SK-N-SH (cell line): ENCODE data around the gene OTUB1. TPM values are rescaled to one million over a fixed set of nuclear protein-coding genes. Genes with fewer than 3 reads are reported as not detected.

Experiments
- CTCF ChIA-PET: fragments of 300-600, 350-600 bp; formaldehyde crosslinking; extraction: SDS; loops from one replicate; lab custom pipeline; 2021; lab: Yijun Ruan, JAX
- POLR2A ChIA-PET: fragments of 350-600 bp; sonication (Branson Sonifier 250); formaldehyde crosslinking; extraction: SDS; loops from one replicate; lab custom pipeline; 2020; ENCODE audit warnings: antibody characterized with exemption, inconsistent platforms; lab: Yijun Ruan, JAX
- DNase-seq: peaks from one replicate; pipeline ENCODE4 v3.0.0; 2012
- H2AFZ ChIP-seq: fragments of 200-600 bp; sonication (generic); 2 replicates; pipeline ENCODE4 v1.8.1; 2016; ENCODE audit warnings: antibody characterized with exemption, mild to moderate bottlenecking, low read depth
- H3F3A ChIP-seq: fragments of 200-600 bp; sonication (generic); replicated peaks from 2 replicates; pipeline ENCODE3; 2016; ENCODE audit warnings: antibody characterized with exemption, mild to moderate bottlenecking; ENCODE audit not compliant: insufficient read depth
- H3K27ac ChIP-seq, 2 experiments: fragments of 200-500 bp in 1 of 2; fragments of 200-600 bp in 1 of 2; sonication (Bioruptor generic) in 1 of 2; sonication (generic), shearing (Covaris generic) in 1 of 2; 2 replicates each; pipeline versions ENCODE4 v1.5.1 to v1.6.1; 2014 to 2016; ENCODE audit warnings: low read depth in 2 of 2, inconsistent platforms in 1 of 2, low read length in 1 of 2, mild to moderate bottlenecking in 1 of 2, mixed read lengths in 1 of 2
- H3K27me3 ChIP-seq: fragments of 200-600 bp; sonication (generic), shearing (Covaris generic); 2 replicates; pipeline ENCODE4 v1.6.1; 2016; ENCODE audit warnings: mixed run types; ENCODE audit not compliant: insufficient read depth
- H3K36me3 ChIP-seq, 2 experiments: fragments of 200-500 bp in 1 of 2; fragments of 200-600 bp in 1 of 2; sonication (Bioruptor generic) in 1 of 2; sonication (generic) in 1 of 2; replicated peaks in 1 of 2; 2 replicates each; pipeline versions ENCODE3 to v1.5.1; 2014 to 2016; ENCODE audit warnings: low read length in 1 of 2, mild to moderate bottlenecking in 1 of 2; ENCODE audit not compliant: insufficient read depth in 2 of 2, control insufficient read depth in 1 of 2
- H3K4me1 ChIP-seq, 2 experiments: fragments of 200-500 bp in 1 of 2; fragments of 200-600 bp in 1 of 2; sonication (Bioruptor generic) in 1 of 2; sonication (generic), shearing (Covaris generic) in 1 of 2; 2 replicates each; pipeline versions ENCODE4 v1.5.1 to v1.6.1; 2014 to 2016; ENCODE audit warnings: low read depth in 1 of 2, low read length in 1 of 2, mixed run types in 1 of 2; ENCODE audit not compliant: insufficient read depth in 2 of 2, control insufficient read depth in 1 of 2
- H3K4me2 ChIP-seq: fragments of 200-600 bp; sonication (generic), shearing (Covaris generic); 2 replicates; pipeline ENCODE4 v1.6.1; 2017; ENCODE audit warnings: mixed run types
- H3K4me3 ChIP-seq, 2 experiments: fragments of 200-500 bp in 1 of 2; fragments of 200-600 bp in 1 of 2; sonication (Bioruptor generic) in 1 of 2; sonication (generic), shearing (Covaris generic) in 1 of 2; 2 replicates each; pipeline versions ENCODE4 v1.5.1 to v1.8.1; 2014 to 2016; ENCODE audit warnings: low read depth in 2 of 2, inconsistent platforms in 1 of 2, low read length in 1 of 2, mild to moderate bottlenecking in 1 of 2, mixed read lengths in 1 of 2, moderate library complexity in 1 of 2
- H3K79me2 ChIP-seq: fragments of 200-600 bp; sonication (generic); 2 replicates; pipeline ENCODE4 v1.8.1; 2017; ENCODE audit warnings: mild to moderate bottlenecking; ENCODE audit not compliant: insufficient read depth
- H3K9ac ChIP-seq: fragments of 200-600 bp; sonication (generic); 2 replicates; pipeline ENCODE4 v1.6.1; 2017; ENCODE audit warnings: mixed run types
- H3K9me2 ChIP-seq: fragments of 200-600 bp; sonication (generic); 2 replicates; pipeline ENCODE4 v1.6.1; 2017; ENCODE audit warnings: mixed run types
- H3K9me3 ChIP-seq: fragments of 200-600 bp; sonication (generic); 2 replicates; pipeline ENCODE4 v1.6.1; 2017; ENCODE audit warnings: mixed run types, mild to moderate bottlenecking, moderate library complexity
- H4K20me1 ChIP-seq: fragments of 200-600 bp; sonication (generic); 2 replicates; pipeline ENCODE4 v1.6.1; 2017; ENCODE audit warnings: mild to moderate bottlenecking, mixed run types; ENCODE audit not compliant: insufficient read depth
- CHD2 ChIP-seq: fragments of 150-350 bp; IDR thresholded peaks from 2 replicates; pipeline ENCODE4 v1.6.1; 2018; ENCODE audit warnings: low read length; ENCODE audit not compliant: partially characterized antibody
- ELF1 ChIP-seq: IDR thresholded peaks from 2 replicates; pipeline ENCODE4 v1.4.0; 2012
- EZH2phosphoT487 ChIP-seq: fragments of 200-600 bp; sonication (generic); IDR thresholded peaks from 2 replicates; pipeline ENCODE4 v1.6.1; 2017; ENCODE audit warnings: low read depth, mixed run types, mild to moderate bottlenecking, antibody characterized with exemption, moderate library complexity, borderline replicate concordance
- FOSL2 ChIP-seq: IDR thresholded peaks from 2 replicates; pipeline ENCODE4 v1.4.0; 2012; ENCODE audit warnings: low read depth, mild to moderate bottlenecking, moderate library complexity, borderline replicate concordance
- FOXM1 ChIP-seq: IDR thresholded peaks from 2 replicates; pipeline ENCODE4 v1.4.0; 2012; ENCODE audit warnings: low read depth, mild to moderate bottlenecking
- MAX ChIP-seq: IDR thresholded peaks from 2 replicates; pipeline ENCODE4 v1.4.0; 2012; ENCODE audit warnings: low read depth
- MEF2A ChIP-seq: IDR thresholded peaks from 2 replicates; pipeline ENCODE4 v1.4.0; 2012; ENCODE audit warnings: low read depth, borderline replicate concordance
- NFIC ChIP-seq: IDR thresholded peaks from 2 replicates; pipeline ENCODE4 v1.4.0; 2012; ENCODE audit warnings: borderline replicate concordance
- POLR2AphosphoS5 ChIP-seq: IDR thresholded peaks from 2 replicates; pipeline ENCODE4 v1.6.1; 2012; ENCODE audit warnings: low read depth, low read length
- RCOR1 ChIP-seq: fragments of 150-350 bp; IDR thresholded peaks from 2 replicates; pipeline ENCODE4 v1.6.1; 2017; ENCODE audit warnings: antibody characterized with exemption, low read length
- REST ChIP-seq: IDR thresholded peaks from 2 replicates; pipeline ENCODE4 v1.6.1; 2012; ENCODE audit warnings: mild to moderate bottlenecking, low read depth, low read length, moderate library complexity
- RXRA ChIP-seq: IDR thresholded peaks from 2 replicates; pipeline ENCODE4 v1.4.0; 2012; ENCODE audit warnings: low read depth, mild to moderate bottlenecking, borderline replicate concordance
- SMC3 ChIP-seq: IDR thresholded peaks from 2 replicates; pipeline ENCODE4 v1.6.1; 2012; ENCODE audit warnings: low read depth, low read length, improper control_type of control experiment
- TCF12 ChIP-seq: IDR thresholded peaks from 2 replicates; pipeline ENCODE4 v1.4.0; 2012
- TEAD4 ChIP-seq: IDR thresholded peaks from 2 replicates; pipeline ENCODE4 v1.4.0; 2012; ENCODE audit warnings: mild to moderate bottlenecking, borderline replicate concordance; ENCODE audit not compliant: insufficient read depth
- WGBS: methylation state at CpG from one replicate; pipeline ENCODE4 v1.1.6; 2017; ENCODE audit warnings: low lambda C conversion rate; 5-methylcytosine and 5-hydroxymethylcytosine counted together
- polyA plus RNA-seq, 3 experiments: library from polyadenylated mRNA; depleted of rRNA; stranded (reverse); fragments of >200 nt; gene quantifications; 2 replicates each; pipeline ENCODE4 v1.2.3, GENCODE V29; 2012

The OTUB1 gene
- polyA plus RNA-seq, 1 of the 3 experiments (the other 2 are of a cell fraction) = 183 TPM

DNA sequence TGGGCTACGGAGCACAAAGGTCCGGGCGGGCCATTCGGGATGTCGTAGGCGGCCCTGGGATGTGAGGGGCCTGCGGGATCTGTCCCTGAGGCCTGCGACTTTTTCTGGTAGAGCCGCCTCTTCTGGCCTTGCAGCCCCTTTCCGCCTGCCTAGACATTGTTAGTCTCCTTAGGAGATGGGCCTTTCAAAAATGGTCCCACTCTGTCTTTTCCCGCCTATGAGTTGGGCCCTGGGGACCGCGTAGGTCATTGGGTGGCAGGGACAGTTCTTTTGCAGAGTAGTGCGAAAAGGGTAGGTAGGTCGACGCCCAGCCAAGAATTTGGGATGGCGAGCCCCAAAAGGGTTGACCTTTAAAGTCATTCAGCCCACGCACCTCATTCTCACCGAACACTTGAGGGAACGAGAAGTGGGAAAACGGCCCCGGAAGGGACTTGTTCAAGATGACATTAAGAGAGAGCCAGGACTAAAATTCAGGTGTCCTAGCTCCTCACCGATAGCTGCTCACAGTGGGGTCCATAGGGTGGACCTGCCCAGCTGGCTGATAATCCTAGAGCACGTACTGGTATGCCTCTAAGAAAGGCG lies 785 bp downstream of the OTUB1 start:
- 27% methylated on average over 17 of the region's 25 CpGs for WGBS
- no peak overlapping the region for H2AFZ ChIP-seq
- no peaks in the 10 kb centered on the region for H3K9me2 ChIP-seq
- H3K4me2 ChIP-seq = peak overlapping the region; percentile 93
- no peak for TF ChIP-seq FOXM1
- no peak for TF ChIP-seq POLR2AphosphoS5
- TF ChIP-seq SMC3 = no peak
- no peak for TF ChIP-seq RCOR1
- no peak for TF ChIP-seq RXRA
- no peak for TF ChIP-seq ELF1
- TF ChIP-seq FOSL2 = no peak
- TF ChIP-seq MEF2A = no peak
- no peak for TF ChIP-seq TCF12
- no peak for TF ChIP-seq EZH2phosphoT487
- TF ChIP-seq TEAD4 = no peak
- TF ChIP-seq NFIC = no peak
- no peak for TF ChIP-seq MAX
- TF ChIP-seq CHD2 = no peak
- peak overlapping the region; percentile 79 to 93 for H3K4me3 ChIP-seq
- H3F3A ChIP-seq = peaks cover 6% of the 10 kb centered on the region
- H4K20me1 ChIP-seq = peaks cover 16% of the 10 kb centered on the region
- H3K4me1 ChIP-seq = peaks cover 7 to 17% of the 10 kb centered on the region in 2 experiments
- H3K9ac ChIP-seq = peak overlapping the region; percentile 92
- POLR2A ChIA-PET = interaction anchor here (1.2 kb wide), 1 partner anchor 148 kb away, joined by 5 read pairs; the partner anchor contains the start of gene MARK2
- H3K9me3 ChIP-seq = no peaks in the 10 kb centered on the region
- CTCF ChIA-PET = interaction anchor here (1.2 to 2.6 kb wide), 2 partner anchors 41 to 162 kb away, joined by 4 to 9 read pairs; no protein-coding TSS in a partner anchor
- peak overlapping the region; percentile 81 to 93; a peak in 3 of 4 replicates for H3K27ac ChIP-seq
- peaks cover 66% of the 10 kb centered on the region for H3K79me2 ChIP-seq
- peaks cover 17 to 25% of the 10 kb centered on the region in 2 experiments for H3K36me3 ChIP-seq
- H3K27me3 ChIP-seq = no peaks in the 10 kb centered on the region
- DNase-seq = no peak

DNA sequence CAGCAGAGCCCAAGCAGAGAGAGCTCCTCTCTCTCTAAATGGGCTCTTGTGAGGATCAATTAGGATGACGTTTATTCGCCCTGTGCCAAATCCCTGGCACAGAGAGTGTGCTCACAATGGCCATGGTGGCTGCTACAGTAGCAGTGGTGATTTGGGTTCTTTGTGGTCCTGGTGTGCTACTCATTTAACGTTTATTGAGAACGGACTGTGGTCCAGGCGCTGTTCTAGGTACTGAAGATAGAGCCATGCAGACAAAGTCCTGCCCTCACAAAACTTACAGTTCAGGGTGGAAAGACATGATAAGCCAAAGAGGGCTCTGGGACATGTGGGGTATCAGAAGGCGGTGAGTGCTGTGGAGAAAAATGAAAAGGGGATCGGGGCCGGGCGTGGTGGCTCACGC lies 5.3 kb downstream of the OTUB1 start:
- H3K9me3 ChIP-seq = no peaks in the 10 kb centered on the region
- H3K4me1 ChIP-seq = peaks cover 7 to 10% of the 10 kb centered on the region in 2 experiments; a peak in 3 of 4 replicates
- peaks cover 25% of the 10 kb centered on the region in 2 experiments for H3K36me3 ChIP-seq
- CTCF ChIA-PET = interaction anchor here (1.0 to 2.1 kb wide), 3 partner anchors 46 to 161 kb away, joined by 4 to 9 read pairs (median 4); no protein-coding TSS in a partner anchor
- H3K27me3 ChIP-seq = no peaks in the 10 kb centered on the region
- H3K9me2 ChIP-seq = no peaks in the 10 kb centered on the region
- peak; percentile 62; the same call in 1 of the 2 replicates for TF ChIP-seq REST
- TF ChIP-seq RXRA = no peak
- TF ChIP-seq POLR2AphosphoS5 = no peak
- H3K27ac ChIP-seq = no peak overlapping the region; a peak in 1 of 4 replicates
- H3K4me2 ChIP-seq = no peak overlapping the region
- peaks cover 58% of the 10 kb centered on the region for H3K79me2 ChIP-seq
- H3K4me3 ChIP-seq = no peak overlapping the region
- H3F3A ChIP-seq = no peaks in the 10 kb centered on the region
- no peak overlapping the region for H3K9ac ChIP-seq
- POLR2A ChIA-PET = interaction anchor here (1.1 kb wide), 1 partner anchor 9 kb away, joined by 3 read pairs; no protein-coding TSS in a partner anchor
- WGBS = 96% methylated on average over 10 of the region's 10 CpGs
- H2AFZ ChIP-seq = no peak overlapping the region
- no peak for DNase-seq
- peaks cover 31% of the 10 kb centered on the region for H4K20me1 ChIP-seq
